H1 (cell line): ENCODE data around the gene FAM83B. TPM values are rescaled to one million over a fixed set of nuclear protein-coding genes. Genes with fewer than 3 reads are reported as not detected.

Experiments used
- CTCF ChIA-PET: fragments of 300-600 bp; sonication (Branson Sonifier 250); formaldehyde crosslinking; loops from one replicate; lab custom pipeline; 2021; ENCODE audit not compliant: partially characterized antibody; lab: Charles Lee
- POLR2A ChIA-PET: fragments of 300-600 bp; sonication (Branson Sonifier 250); formaldehyde crosslinking; loops from one replicate; lab custom pipeline; 2021; ENCODE audit warnings: inconsistent platforms; ENCODE audit not compliant: partially characterized antibody; lab: Charles Lee
- DNase-seq, 2 experiments: peaks; one replicate each; pipeline versions ENCODE4 v3.0.0 to v3.0.0-alpha.2; 2010 to 2022; ENCODE audit warnings: low spot score in 2 of 2, low read depth in 1 of 2, mixed read lengths in 1 of 2
- FAIRE-seq: peaks from 2 replicates; lab custom pipeline; 2011; peaks lifted over from hg19 to GRCh38; lab: Jason Lieb, UNC
- H2AFZ ChIP-seq: 2 replicates; pipeline ENCODE4 v1.8.1; 2012; ENCODE audit warnings: low read length, inconsistent platforms
- H2AK5ac ChIP-seq: 2 replicates; pipeline ENCODE4 v1.6.1; 2013; ENCODE audit warnings: low read depth, low read length
- H2BK120ac ChIP-seq: replicated peaks from 2 replicates; pipeline ENCODE3; 2013; ENCODE audit warnings: low read depth, low read length, inconsistent platforms
- H2BK12ac ChIP-seq: 2 replicates; pipeline ENCODE4 v1.6.1; 2013; ENCODE audit warnings: low read depth, low read length
- H2BK15ac ChIP-seq: 2 replicates; pipeline ENCODE4 v1.6.1; 2013; ENCODE audit warnings: low read length
- H2BK20ac ChIP-seq: 2 replicates; pipeline ENCODE4 v1.6.1; 2013; ENCODE audit warnings: low read length
- H2BK5ac ChIP-seq: 2 replicates; pipeline ENCODE4 v1.6.1; 2013; ENCODE audit warnings: low read depth, low read length
- H3K14ac ChIP-seq: 2 replicates; pipeline ENCODE4 v1.6.1; 2013; ENCODE audit warnings: inconsistent platforms; ENCODE audit not compliant: insufficient read length
- H3K18ac ChIP-seq: 2 replicates; pipeline ENCODE4 v1.6.1; 2013; ENCODE audit warnings: low read length; ENCODE audit errors: extremely low read depth
- H3K23ac ChIP-seq: 2 replicates; pipeline ENCODE4 v1.6.1; 2013; ENCODE audit warnings: inconsistent platforms; ENCODE audit not compliant: insufficient read length
- H3K23me2 ChIP-seq: 2 replicates; pipeline ENCODE4 v1.6.1; 2013; ENCODE audit warnings: low read depth, low read length
- H3K27ac ChIP-seq: 2 replicates; pipeline ENCODE4 v1.6.1; 2011; ENCODE audit warnings: low read depth, low read length, inconsistent platforms
- H3K27me3 ChIP-seq, 4 experiments: replicated peaks in 1 of 4; 1 replicate in 1 of 4; 2 replicates in 3 of 4; pipeline versions ENCODE4 v1.6.1 to v1.8.1; 2011 to 2013; ENCODE audit warnings: low read length in 3 of 4, mild to moderate bottlenecking in 3 of 4, inconsistent platforms in 2 of 4, mixed read lengths in 2 of 4, moderate library complexity in 1 of 4; ENCODE audit not compliant: control insufficient read depth in 3 of 4, insufficient read depth in 3 of 4; ENCODE audit errors: extremely low read depth in 1 of 4
- H3K36me3 ChIP-seq, 4 experiments: 2 replicates each; pipeline versions ENCODE4 v1.6.1 to v1.8.1; 2011 to 2013; ENCODE audit warnings: mild to moderate bottlenecking in 4 of 4, low read length in 3 of 4, moderate library complexity in 2 of 4, control low read depth in 1 of 4, inconsistent platforms in 1 of 4; ENCODE audit not compliant: insufficient read depth in 4 of 4, control insufficient read depth in 2 of 4
- H3K4ac ChIP-seq: replicated peaks from 2 replicates; pipeline ENCODE3; 2013; ENCODE audit warnings: low read length, low read depth, mixed read lengths, inconsistent platforms; ENCODE audit not compliant: insufficient read length
- H3K4me1 ChIP-seq, 4 experiments: replicated peaks in 1 of 4; 1 replicate in 1 of 4; 2 replicates in 3 of 4; pipeline versions ENCODE4 v1.6.1 to v1.8.1; 2011 to 2013; ENCODE audit warnings: low read length in 3 of 4, inconsistent platforms in 2 of 4, mixed read lengths in 1 of 4; ENCODE audit not compliant: insufficient read depth in 4 of 4, control insufficient read depth in 3 of 4
- H3K4me2 ChIP-seq, 2 experiments: 2 replicates each; pipeline versions ENCODE4 v1.6.1 to v1.8.1; 2011 to 2013; ENCODE audit warnings: low read depth in 2 of 2, low read length in 2 of 2, control low read depth in 1 of 2, inconsistent platforms in 1 of 2, mild to moderate bottlenecking in 1 of 2; ENCODE audit not compliant: insufficient read depth in 1 of 2
- H3K4me3 ChIP-seq, 4 experiments: fragments of 200-600, 300-600 bp in 1 of 4; sonication (generic), shearing (Covaris generic), sonication (Bioruptor Twin) in 1 of 4; 2 replicates each; pipeline versions ENCODE4 v1.5.1 to v1.8.1; 2011 to 2016; ENCODE audit warnings: low read length in 4 of 4, low read depth in 3 of 4, control low read depth in 2 of 4, inconsistent platforms in 2 of 4, mild to moderate bottlenecking in 2 of 4, mixed read lengths in 1 of 4, moderate library complexity in 1 of 4; ENCODE audit not compliant: insufficient read depth in 2 of 4; ENCODE audit errors: extremely low read depth in 1 of 4
- H3K56ac ChIP-seq: replicated peaks from 2 replicates; pipeline ENCODE3; 2013; ENCODE audit warnings: low read depth, mild to moderate bottlenecking, mixed read lengths, low read length, inconsistent platforms; ENCODE audit not compliant: insufficient read length
- H3K79me1 ChIP-seq: 2 replicates; pipeline ENCODE4 v1.6.1; 2013; ENCODE audit warnings: low read depth, low read length, control low read depth
- H3K79me2 ChIP-seq, 2 experiments: 2 replicates each; pipeline versions ENCODE4 v1.6.1 to v1.8.1; 2012 to 2013; ENCODE audit warnings: low read length in 2 of 2, mild to moderate bottlenecking in 2 of 2, inconsistent platforms in 1 of 2; ENCODE audit not compliant: insufficient read depth in 2 of 2, control insufficient read depth in 1 of 2
- H3K9ac ChIP-seq, 4 experiments: replicated peaks in 1 of 4; 1 replicate in 1 of 4; 2 replicates in 3 of 4; pipeline versions ENCODE4 v1.6.1 to v1.8.1; 2011 to 2013; ENCODE audit warnings: low read depth in 3 of 4, low read length in 3 of 4, control low read depth in 2 of 4, mild to moderate bottlenecking in 2 of 4, moderate library complexity in 2 of 4, inconsistent platforms in 1 of 4; ENCODE audit errors: extremely low read depth in 1 of 4
- H3K9me3 ChIP-seq, 2 experiments: 2 replicates each; pipeline versions ENCODE4 v1.6.1 to v1.8.1; 2012 to 2013; ENCODE audit warnings: mild to moderate bottlenecking in 2 of 2, moderate library complexity in 2 of 2, control low read depth in 1 of 2, inconsistent platforms in 1 of 2, low read depth in 1 of 2, low read length in 1 of 2, mixed read lengths in 1 of 2; ENCODE audit not compliant: insufficient read depth in 2 of 2
- H4K20me1 ChIP-seq, 2 experiments: replicated peaks in 1 of 2; 2 replicates each; pipeline versions ENCODE3 to v1.8.1; 2011 to 2013; ENCODE audit warnings: inconsistent platforms in 2 of 2, low read length in 2 of 2, mild to moderate bottlenecking in 1 of 2; ENCODE audit not compliant: insufficient read depth in 2 of 2, control insufficient read depth in 1 of 2
- H4K5ac ChIP-seq: 2 replicates; pipeline ENCODE4 v1.6.1; 2013; ENCODE audit warnings: low read length, low read depth, mixed read lengths, inconsistent platforms; ENCODE audit not compliant: insufficient read length
- H4K8ac ChIP-seq: 2 replicates; pipeline ENCODE4 v1.8.0; 2013; ENCODE audit warnings: mild to moderate bottlenecking, moderate library complexity, low read length, inconsistent platforms; ENCODE audit not compliant: insufficient read depth; ENCODE audit errors: extremely low read depth
- H4K91ac ChIP-seq: replicated peaks from 2 replicates; pipeline ENCODE3; 2013; ENCODE audit warnings: low read length, mixed read lengths, inconsistent platforms; ENCODE audit not compliant: insufficient read length
- CBX8 ChIP-seq: fragments of 300-800, 300-1000 bp; sonication (generic); IDR thresholded peaks from 2 replicates; pipeline ENCODE4 v1.7.1; 2016; ENCODE audit warnings: low read depth, low read length, borderline replicate concordance
- GABPA ChIP-seq: IDR thresholded peaks from 2 replicates; pipeline ENCODE4 v1.6.1; 2011; ENCODE audit warnings: mild to moderate bottlenecking, low read length, moderate library complexity, borderline replicate concordance; ENCODE audit not compliant: insufficient read depth
- JUN ChIP-seq: IDR thresholded peaks from 2 replicates; pipeline ENCODE4 v1.6.1; 2011; ENCODE audit warnings: low read depth, mild to moderate bottlenecking, improper control_type of control experiment, low read length
- MAX ChIP-seq: IDR thresholded peaks from 2 replicates; pipeline ENCODE4 v1.6.1; 2012; ENCODE audit warnings: inconsistent platforms
- NRF1 ChIP-seq: IDR thresholded peaks from 2 replicates; pipeline ENCODE4 v1.6.1; 2011; ENCODE audit warnings: mild to moderate bottlenecking, low read depth, low read length, improper control_type of control experiment
- PHF8 ChIP-seq: fragments of 200-600 bp; sonication (generic); conservative IDR thresholded peaks from 2 replicates; pipeline ENCODE4 v1.7.1; 2012; ENCODE audit warnings: low read depth, mild to moderate bottlenecking, inconsistent platforms, low read length, moderate library complexity
- POLR2AphosphoS5 ChIP-seq: IDR thresholded peaks from 2 replicates; pipeline ENCODE4 v1.6.1; 2011; ENCODE audit warnings: low read depth, low read length
- POU5F1 ChIP-seq: IDR thresholded peaks from 2 replicates; pipeline ENCODE4 v1.6.1; 2011; ENCODE audit warnings: low read depth, mild to moderate bottlenecking, low read length, moderate library complexity
- RAD21 ChIP-seq, 2 experiments: IDR thresholded peaks in 1 of 2; conservative IDR thresholded peaks in 1 of 2; 2 replicates each; pipeline ENCODE4 v1.6.1; 2011; ENCODE audit warnings: low read depth in 2 of 2, low read length in 2 of 2, improper control_type of control experiment in 1 of 2, inconsistent platforms in 1 of 2, mild to moderate bottlenecking in 1 of 2, moderate library complexity in 1 of 2
- RBBP5 ChIP-seq: IDR thresholded peaks from 2 replicates; pipeline ENCODE4 v1.7.1; 2012; ENCODE audit warnings: low read depth, mild to moderate bottlenecking, inconsistent platforms, low read length, moderate library complexity, borderline replicate concordance
- SP4 ChIP-seq: IDR thresholded peaks from 2 replicates; pipeline ENCODE4 v1.6.1; 2012; ENCODE audit warnings: low read length, inconsistent platforms
- SRF ChIP-seq: IDR thresholded peaks from 2 replicates; pipeline ENCODE4 v1.6.1; 2011; ENCODE audit warnings: mild to moderate bottlenecking, low read depth, low read length, moderate library complexity
- WGBS, 2 experiments: shearing (Covaris generic) in 1 of 2; methylation state at CpG; one replicate each; pipeline versions ENCODE4 v1.1.6 to v1.1.7; 2013 to 2015; ENCODE audit warnings: low lambda C conversion rate in 2 of 2, mixed read lengths in 2 of 2, inconsistent platforms in 1 of 2, low coverage in 1 of 2, missing lambda C conversion rate in 1 of 2; ENCODE audit not compliant: insufficient replicate concordance in 2 of 2, insufficient coverage in 1 of 2, insufficient read length in 1 of 2; ENCODE audit errors: extremely low coverage in 1 of 2, missing lambda C conversion rate in 1 of 2; 5-methylcytosine and 5-hydroxymethylcytosine counted together
- polyA plus RNA-seq, 7 experiments: library from polyadenylated mRNA; depleted of rRNA in 3 of 7; stranded (reverse) in 5 of 7; unstranded in 2 of 7; fragments of >200 nt in 5 of 7; fragments of 200-250 nt in 2 of 7; gene quantifications; 1 replicate in 5 of 7; 2 replicates in 1 of 7; 4 replicates in 1 of 7; pipeline versions ENCODE4 v1.2.1 to v1.2.3, GENCODE V29; 2011 to 2013; ENCODE audit warnings: missing spikeins in 2 of 7, mixed read lengths in 2 of 7
- total RNA-seq: library from RNA; stranded (reverse); fragmentation: NEBNext Ultra II Directional; extraction: Animal tissue kit (Norgen Biotek cat#: 25700); gene quantifications from 2 replicates; pipeline ENCODE4 v1.2.1, GENCODE V29; 2021

FAM83B gene
- total and polyA plus RNA-seq, 2 of the 8 experiments (the other 6 are each of a cell fraction or from before 2014, with no cell fraction given) = 0.71 to 5.7 TPM

DNA sequence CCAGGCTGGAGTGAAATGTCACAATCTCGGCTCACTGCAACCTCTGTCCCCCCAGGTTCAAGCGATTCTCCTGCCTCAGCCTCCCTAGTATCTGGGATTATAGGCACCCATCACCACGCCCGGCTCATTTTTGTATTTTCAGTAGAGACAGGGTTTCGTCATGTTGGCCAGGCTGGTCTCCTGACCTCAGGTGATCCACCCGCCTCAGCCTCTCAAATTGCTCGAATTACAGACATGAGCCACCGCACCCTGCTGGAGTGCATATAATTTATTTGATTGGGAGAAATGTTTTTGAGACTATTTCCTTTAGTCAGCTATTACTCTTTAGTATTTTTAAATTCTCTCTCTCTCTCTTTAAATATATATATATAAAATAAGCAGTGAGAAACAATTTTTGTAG is 29.8 kb downstream of the FAM83B start:
- Histone ChIP-seq H3K27me3 (no peaks in the 10 kb centered on the region), H3K9me3 (no peaks in the 10 kb centered on the region), H3K4me2 (no peak overlapping the region), H3K23ac (no peak overlapping the region), H2AFZ (no peak overlapping the region), H2BK20ac (no peak overlapping the region), H3K18ac (no peak overlapping the region), H3K79me1 (no peaks in the 10 kb centered on the region), H3K4me3 (no peak overlapping the region), H3K56ac (no peak overlapping the region), H3K23me2 (no peaks in the 10 kb centered on the region), H4K91ac (no peak overlapping the region), H4K8ac (no peak overlapping the region), H4K20me1 (no peaks in the 10 kb centered on the region), H2BK5ac (no peak overlapping the region), H2AK5ac (no peak overlapping the region), H2BK12ac (no peak overlapping the region), H3K14ac (no peak overlapping the region), H2BK15ac (no peak overlapping the region), H3K4ac (no peak overlapping the region), H3K36me3 (no peaks in the 10 kb centered on the region), H3K27ac (no peak overlapping the region), H2BK120ac (no peak overlapping the region), H3K79me2 (no peaks in the 10 kb centered on the region), H3K4me1 (no peaks in the 10 kb centered on the region), H4K5ac (no peak overlapping the region), H3K9ac (no peak overlapping the region)
- CTCF ChIA-PET = no interaction called here
- TF ChIP-seq RAD21 (IDR thresholded peaks at IDR 0.05 in 1 of 2, conservative IDR thresholded peaks at IDR 0.05 in 1 of 2; ENCODE audit: low read depth in 2 of 2, low read length in 2 of 2) = no peak
- TF ChIP-seq SP4 = no peak
- no peak for TF ChIP-seq POU5F1
- TF ChIP-seq RBBP5 = no peak
- TF ChIP-seq PHF8 = no peak
- no peak for TF ChIP-seq SRF
- TF ChIP-seq NRF1 = no peak
- no peak for TF ChIP-seq GABPA
- TF ChIP-seq JUN = no peak
- TF ChIP-seq MAX = no peak
- no peak for TF ChIP-seq POLR2AphosphoS5
- TF ChIP-seq CBX8 = no peak
- POLR2A ChIA-PET = no interaction called here
- 86% methylated on average over 8 of the region's 8 CpGs; no CpG with 5 or more reads in 1 of the 2 experiments for WGBS, 2 experiments
- DNase-seq (no peak), FAIRE-seq (no peak)
